GM21447 (cell line): Measurements from ENCODE around the gene LUC7L2.
"Not testable (repeated sequence)": the region's sequence is repeated elsewhere in the genome, so short reads cannot be mapped to it uniquely, and the experiment has no call there.

Experiments used
- ATAC-seq: cut with Tn5 transposase; IDR thresholded peaks from one replicate; pipeline ENCODE4 v1.9.1; 2021; ENCODE audit not compliant: unreplicated experiment

LUC7L2 gene

GRCh38 chr7:139359366-139360209 lies at the start of gene LUC7L2:
Gene LUC7L2 (plus strand): TSS chr7:139359894. CDS start chr7:139360262, 368 bp downstream.
- ATAC-seq: peak; percentile 68

- ATAC-seq: no peak
These were observed 41.7 kb upstream of the LUC7L2 start for GRCh38 chr7:139317939-139318505.

DNA sequence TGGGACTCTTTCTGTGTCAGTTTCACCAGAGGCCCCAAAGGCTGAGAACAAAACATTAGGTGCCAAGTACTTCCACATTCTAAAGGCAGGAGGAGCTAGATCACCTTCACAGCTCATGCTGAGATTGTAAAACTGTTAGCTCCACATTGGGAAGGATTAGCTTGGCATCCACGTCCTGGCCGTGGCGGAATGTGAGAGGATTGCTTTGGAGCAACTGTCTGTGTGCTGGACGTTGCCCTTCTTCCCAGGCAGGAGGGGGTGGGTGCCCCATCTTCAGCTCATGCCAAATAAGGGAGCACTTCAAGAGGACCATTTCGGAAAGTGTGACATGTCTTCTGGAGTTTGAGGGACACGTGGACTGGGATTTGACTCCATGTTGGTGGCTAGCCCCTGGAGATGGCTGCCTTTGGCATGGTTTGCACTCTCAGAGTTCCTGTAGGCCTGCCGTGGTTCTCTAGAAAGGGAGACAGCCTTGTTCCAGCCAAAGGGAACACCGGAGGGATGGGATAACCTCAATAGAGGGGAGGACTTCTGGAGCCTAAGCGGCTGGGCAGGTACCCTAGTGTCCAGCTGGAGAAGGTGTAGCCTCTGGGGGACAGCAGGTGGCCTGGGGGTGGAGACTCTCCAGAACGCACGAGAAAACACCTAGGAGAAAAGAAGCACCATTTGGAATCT lies 38.5 kb upstream of the LUC7L2 start:
- no peak for ATAC-seq

DNA sequence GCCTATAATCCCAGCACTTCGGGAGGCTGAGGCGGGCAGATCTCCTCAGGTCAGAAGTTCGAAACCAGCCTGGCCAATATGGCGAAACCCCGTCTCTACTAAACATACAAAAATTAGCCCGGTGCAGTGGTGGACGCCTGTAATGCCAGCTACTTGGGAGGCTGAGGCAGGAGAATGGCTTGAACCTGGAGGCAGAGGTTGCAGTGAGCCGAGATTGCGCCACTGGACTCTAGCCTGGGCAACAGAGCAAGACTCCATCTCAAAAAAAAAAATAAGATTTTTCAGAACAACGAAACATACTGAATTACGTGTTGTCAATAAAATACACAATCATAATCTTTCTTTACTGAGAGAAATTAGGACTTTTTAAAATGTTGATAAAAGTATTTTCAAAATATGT lies 35.0 kb upstream of the LUC7L2 start:
- not testable (repeated sequence) for ATAC-seq

- no peak for ATAC-seq
These were observed 31.3 kb upstream of the LUC7L2 start for GRCh38 chr7:139328375-139328774.

- no peak for ATAC-seq
These were observed 30.6 kb upstream of the LUC7L2 start for GRCh38 chr7:139329119-139329518.

DNA sequence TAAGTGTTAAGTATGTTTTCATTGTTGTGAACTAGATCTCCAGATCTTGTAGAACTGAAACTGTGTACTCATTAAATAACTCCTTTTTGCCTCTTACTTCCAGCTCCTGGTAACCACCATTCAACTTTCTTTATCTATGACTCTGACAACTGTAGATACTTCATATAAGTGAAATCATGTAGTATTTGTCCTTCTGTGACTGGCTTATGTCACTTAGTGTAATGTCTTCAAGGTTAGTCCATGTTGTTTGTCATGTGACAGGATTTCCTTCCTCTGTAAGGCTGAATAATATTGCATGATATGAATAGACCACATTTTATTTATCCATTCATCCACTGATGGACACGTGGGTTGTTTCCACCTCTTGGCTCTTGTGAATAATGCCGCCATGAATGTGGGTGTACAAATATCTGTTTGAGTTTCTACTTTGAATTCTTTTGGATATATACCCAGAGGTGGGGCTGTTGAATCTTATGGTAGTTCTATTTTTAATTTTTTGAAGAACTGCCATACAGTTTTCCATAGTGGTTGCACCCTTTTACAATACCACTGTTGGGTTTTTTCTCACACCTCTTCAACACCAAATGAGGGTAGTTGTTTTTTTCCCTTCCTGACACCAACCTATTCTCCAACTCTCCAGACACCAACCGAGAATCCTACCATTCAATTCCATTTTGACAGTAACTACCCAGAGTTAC lies 29.2 kb upstream of the LUC7L2 start:
- no peak for ATAC-seq

GRCh38 chr7:139332697-139333359 lies 26.9 kb upstream of the LUC7L2 start:
- no peak for ATAC-seq

GRCh38 chr7:139333443-139333842 lies 26.3 kb upstream of the LUC7L2 start:
- ATAC-seq: not testable (repeated sequence)

- ATAC-seq: no peak
These were observed 25.1 kb upstream of the LUC7L2 start for GRCh38 chr7:139334399-139335150.

- ATAC-seq: no peak
These were observed 20.7 kb upstream of the LUC7L2 start for GRCh38 chr7:139339025-139339424.

DNA sequence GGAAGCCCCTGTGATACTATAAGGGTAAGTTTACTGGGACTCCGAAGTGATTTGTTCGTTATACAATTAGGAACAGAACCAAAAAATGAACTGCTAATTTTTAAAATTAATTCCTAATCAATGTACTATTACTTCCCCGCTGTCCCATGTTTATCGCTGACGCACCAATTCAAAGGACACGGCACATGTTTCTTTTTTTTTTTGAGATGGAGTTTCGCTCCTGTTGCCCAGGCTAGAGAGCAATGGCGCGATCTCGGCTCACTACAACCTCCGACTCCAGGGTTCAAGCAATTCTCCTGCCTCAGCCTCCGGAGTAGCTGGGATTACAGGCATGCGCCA lies 20.0 kb upstream of the LUC7L2 start:
- ATAC-seq: no peak

DNA sequence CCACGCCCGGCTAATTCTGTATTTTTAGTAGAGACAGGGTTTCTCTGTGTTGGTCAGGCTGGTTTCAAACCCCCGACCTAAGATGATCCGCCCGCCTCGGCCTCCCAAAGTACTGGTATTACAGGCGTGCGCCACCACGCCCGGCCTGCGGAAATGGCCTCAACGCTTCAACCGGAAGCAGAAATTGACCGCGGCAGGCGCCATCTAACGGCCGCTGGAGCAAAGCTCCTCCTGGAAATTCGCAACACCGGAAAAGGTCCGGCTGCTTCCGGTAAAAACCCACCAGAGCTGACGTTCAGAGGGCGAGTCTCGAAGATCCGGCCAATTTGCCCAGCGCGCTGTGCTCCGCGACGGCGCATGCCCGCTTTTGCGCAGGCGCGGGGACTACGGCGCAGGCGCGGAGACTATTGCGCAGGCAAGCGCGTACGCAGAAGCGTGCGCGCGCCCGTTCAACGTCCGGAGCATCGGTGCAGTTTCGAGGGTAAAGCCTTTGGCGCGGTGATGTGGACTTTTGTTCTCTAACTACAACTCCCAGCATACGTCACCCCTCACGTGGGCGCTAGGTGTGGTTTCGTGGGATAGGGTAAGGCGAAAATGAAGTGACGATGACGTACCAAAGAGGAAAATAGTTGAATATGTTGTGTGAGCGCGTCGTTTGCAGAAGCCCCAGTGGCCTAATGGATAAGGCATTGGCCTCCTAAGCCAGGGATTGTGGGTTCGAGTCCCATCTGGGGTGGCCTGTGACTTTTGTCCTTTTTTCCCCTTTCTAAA lies 19.5 kb upstream of the LUC7L2 start:
- peak; percentile 84 for ATAC-seq

DNA sequence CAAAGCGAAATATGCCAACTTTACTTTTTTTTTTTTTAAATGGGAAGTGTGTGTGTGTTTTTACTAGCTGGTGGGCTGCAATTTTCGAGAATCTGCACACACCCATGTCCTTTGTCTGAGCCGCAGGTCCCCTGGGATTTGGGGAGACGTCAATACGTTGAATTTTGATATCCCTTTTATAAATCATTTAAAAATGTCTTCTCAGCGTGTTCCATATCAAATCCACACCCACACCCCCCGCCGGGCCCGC lies 19.0 kb upstream of the LUC7L2 start:
- no peak for ATAC-seq

DNA sequence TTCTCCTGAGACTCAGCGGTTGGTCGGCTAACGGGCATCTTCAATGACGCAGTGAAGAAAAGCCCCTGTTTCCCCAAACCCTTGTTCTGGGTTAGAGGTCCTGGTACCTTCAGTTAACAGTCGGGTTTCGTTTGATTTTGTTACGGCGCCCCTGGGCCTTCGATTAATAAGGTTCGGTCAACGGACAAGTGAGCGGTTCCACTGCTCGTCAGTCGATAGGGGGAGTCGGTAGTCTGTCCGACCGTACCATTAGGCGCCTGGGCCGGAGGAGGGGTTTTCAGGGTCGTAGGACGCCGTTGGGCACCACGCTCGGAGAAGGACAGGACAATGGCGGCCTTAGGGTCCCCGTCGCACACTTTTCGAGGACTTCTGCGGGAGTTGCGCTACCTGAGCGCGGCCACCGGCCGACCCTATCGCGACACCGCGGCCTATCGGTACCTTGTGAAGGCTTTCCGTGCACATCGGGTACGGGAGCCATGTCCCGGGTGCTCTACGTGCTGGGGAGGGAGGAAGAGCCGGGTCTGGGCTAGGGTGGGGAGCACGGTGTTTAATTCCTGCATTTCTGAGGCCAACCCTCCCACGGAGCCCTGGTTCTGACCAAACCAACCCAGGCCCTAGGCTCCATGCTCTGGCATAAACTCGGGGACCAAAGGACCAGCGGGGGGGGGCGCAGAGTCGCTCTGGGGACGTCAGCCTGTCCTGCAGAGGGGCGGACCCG lies 18.5 kb upstream of the LUC7L2 start, which contains the start of gene FMC1:
Gene FMC1, plus strand, starts transcription at position 280 of the 718 bp plus-strand sequence. Its CDS starts 48 bp downstream, at position 328.
- peak; percentile 57 for ATAC-seq

DNA sequence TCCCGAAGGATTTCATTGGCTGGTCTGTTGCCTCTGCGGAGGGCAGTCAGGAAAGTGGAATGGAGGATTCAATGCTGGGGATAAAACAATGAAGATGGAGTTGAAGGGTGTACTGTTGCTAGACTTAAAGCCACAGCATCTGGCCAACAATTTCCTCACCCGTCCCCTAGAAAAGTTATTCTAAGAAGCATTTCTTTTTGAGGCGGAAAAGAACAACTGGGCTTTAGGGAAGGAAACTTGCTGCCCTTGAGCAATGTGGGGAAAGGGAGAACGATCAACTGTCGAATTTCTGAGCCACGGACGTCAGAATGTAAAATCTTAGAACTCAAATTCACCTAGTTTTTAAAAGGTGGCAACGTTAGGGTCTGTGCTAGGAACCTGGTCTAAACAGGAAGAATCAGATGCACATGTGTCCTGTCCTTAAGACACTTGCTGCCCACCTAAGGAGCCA lies 17.9 kb upstream of the LUC7L2 start:
- no peak for ATAC-seq

- ATAC-seq: no peak
These were observed 14.7 kb upstream of the LUC7L2 start for GRCh38 chr7:139345042-139345441.

DNA sequence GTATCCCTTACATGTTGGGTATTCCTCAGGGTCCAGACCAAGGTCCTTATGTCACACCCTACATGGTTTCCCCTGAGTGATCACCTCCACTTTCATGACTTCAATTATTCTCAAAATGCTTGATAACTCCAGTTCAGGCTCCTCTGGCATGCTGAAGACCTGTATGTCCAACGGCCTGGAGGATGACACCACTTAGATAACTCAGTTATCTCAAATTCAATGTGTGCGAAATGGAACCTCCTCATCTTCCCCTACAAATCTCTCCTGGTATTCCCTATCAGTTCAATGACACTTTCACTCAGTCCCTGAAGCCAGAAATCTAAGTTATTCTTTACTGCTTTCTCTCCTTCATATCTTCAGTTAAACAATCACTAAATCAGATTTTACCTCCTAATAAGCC lies 8.7 kb upstream of the LUC7L2 start:
- no peak for ATAC-seq

GRCh38 chr7:139354729-139355128 lies 5.0 kb upstream of the LUC7L2 start:
- ATAC-seq: no peak
